ENCODE results near the gene SDK1.

SDK1 gene

DNA sequence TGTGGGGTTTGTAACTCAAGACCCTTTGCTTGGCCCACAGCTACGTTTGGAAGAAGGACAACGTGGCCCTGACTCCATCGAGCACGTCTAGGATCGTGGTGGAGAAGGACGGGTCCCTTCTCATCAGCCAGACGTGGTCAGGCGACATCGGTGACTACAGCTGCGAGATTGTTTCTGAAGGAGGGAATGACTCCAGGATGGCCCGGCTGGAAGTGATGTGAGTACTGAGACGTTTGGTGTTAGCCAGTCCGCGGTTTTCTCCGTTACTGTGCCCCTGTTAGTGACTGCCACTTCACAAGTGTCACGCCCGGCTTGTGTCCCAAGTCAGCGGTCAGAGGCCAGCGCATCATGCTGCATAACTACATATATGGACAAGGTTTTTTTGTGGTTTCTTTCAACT, 673.3 kb downstream of the SDK1 start:
- Histone ChIP-seq H4K8ac (ENCODE audit: low read depth, low read length) (no peak overlapping the region), H2AFZ (ENCODE audit: low read length) (no peak overlapping the region), H3K9ac (ENCODE audit: low read depth, low read length, poor library complexity) (no peak overlapping the region), H2BK15ac (ENCODE audit: low read length) (no peak overlapping the region), H2BK12ac (ENCODE audit: low read length) (no peak overlapping the region), H3K36me3 (replicated peaks in 1 of 2; ENCODE audit: control insufficient read depth in 2 of 2, insufficient read depth in 2 of 2, low read length in 2 of 2) (peaks cover 0 to 17% of the 10 kb centered on the region in 2 donors), H3K23ac (ENCODE audit: low read depth, low read length, poor library complexity) (no peak overlapping the region), H3K14ac (ENCODE audit: low read length) (no peak overlapping the region), H2AK5ac (ENCODE audit: low read depth, low read length) (no peak overlapping the region), H2BK120ac (ENCODE audit: low read depth, low read length) (no peak overlapping the region), H2BK5ac (ENCODE audit: low read length) (no peak overlapping the region), H3K79me1 (ENCODE audit: low read depth, low read length) (no peaks in the 10 kb centered on the region), H3K4me3 (ENCODE audit: low read length in 2 of 2) (no peak overlapping the region), H3K18ac (ENCODE audit: low read length) (no peak overlapping the region), H4K91ac (ENCODE audit: low read depth, low read length, poor library complexity) (no peak overlapping the region), H3K9me3 (replicated peaks in 1 of 2; ENCODE audit: control insufficient read depth in 2 of 2, insufficient read depth in 1 of 2, low read depth in 1 of 2, low read length in 2 of 2) (peaks cover 4 to 6% of the 10 kb centered on the region in 2 donors), H3K27ac (replicated peaks; ENCODE audit: low read length) (no peak overlapping the region), H3K4me1 (ENCODE audit: control insufficient read depth in 2 of 2, insufficient read depth in 1 of 2, low read depth in 1 of 2, low read length in 2 of 2) (no peaks in the 10 kb centered on the region), H3K4me2 (ENCODE audit: insufficient read depth, low read length, poor library complexity, severe bottlenecking) (no peak overlapping the region), H3K27me3 (ENCODE audit: control insufficient read depth in 3 of 3, insufficient read depth in 3 of 3, low read depth in 1 of 3, low read length in 3 of 3) (no peaks in the 10 kb centered on the region), H3K4ac (ENCODE audit: low read length) (no peak overlapping the region)
- WGBS, 2 donors (ENCODE audit: extremely low coverage in 2 of 2, insufficient read length in 2 of 2, insufficient replicate concordance in 1 of 2) = no CpG with 5 or more reads among the region's 19 CpGs
- DNase-seq (ENCODE audit: low spot score) = no peak

DNA sequence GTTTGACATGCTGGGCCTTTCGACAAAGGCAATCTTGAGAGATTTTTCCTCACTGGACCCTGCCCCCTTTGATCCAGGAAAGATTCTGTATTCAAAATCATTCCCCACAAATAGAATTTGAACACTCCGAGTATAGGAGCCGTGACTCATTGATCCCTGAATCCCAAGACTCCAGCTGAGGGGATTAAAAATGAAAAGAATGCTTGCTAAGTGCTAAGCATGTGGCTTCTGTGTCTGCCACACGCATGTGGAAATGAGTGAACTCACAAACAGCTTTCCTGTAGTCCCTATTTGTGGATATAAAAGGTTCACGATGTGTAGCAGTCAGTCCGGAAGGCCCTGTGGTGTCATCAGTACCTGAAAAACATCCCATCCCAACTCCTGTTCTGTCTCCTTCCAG, 674.3 kb downstream of the SDK1 start:
- Histone ChIP-seq H3K9me3 (replicated peaks in 1 of 2; ENCODE audit: control insufficient read depth in 2 of 2, insufficient read depth in 1 of 2, low read depth in 1 of 2, low read length in 2 of 2) (peaks cover 4 to 6% of the 10 kb centered on the region in 2 donors), H3K23ac (ENCODE audit: low read depth, low read length, poor library complexity) (no peak overlapping the region), H2BK5ac (ENCODE audit: low read length) (no peak overlapping the region), H2BK120ac (ENCODE audit: low read depth, low read length) (no peak overlapping the region), H3K9ac (ENCODE audit: low read depth, low read length, poor library complexity) (no peak overlapping the region), H3K27me3 (ENCODE audit: control insufficient read depth in 3 of 3, insufficient read depth in 3 of 3, low read depth in 1 of 3, low read length in 3 of 3) (no peaks in the 10 kb centered on the region), H3K27ac (replicated peaks; ENCODE audit: low read length) (no peak overlapping the region), H3K4me1 (ENCODE audit: control insufficient read depth in 2 of 2, insufficient read depth in 1 of 2, low read depth in 1 of 2, low read length in 2 of 2) (peaks cover 0 to 1% of the 10 kb centered on the region in 2 donors), H3K4me3 (ENCODE audit: low read length in 2 of 2) (no peak overlapping the region), H2BK15ac (ENCODE audit: low read length) (no peak overlapping the region), H3K79me1 (ENCODE audit: low read depth, low read length) (no peaks in the 10 kb centered on the region), H3K4ac (ENCODE audit: low read length) (no peak overlapping the region), H3K4me2 (ENCODE audit: insufficient read depth, low read length, poor library complexity, severe bottlenecking) (no peak overlapping the region), H3K18ac (ENCODE audit: low read length) (no peak overlapping the region), H4K8ac (ENCODE audit: low read depth, low read length) (no peak overlapping the region), H3K36me3 (replicated peaks in 1 of 2; ENCODE audit: control insufficient read depth in 2 of 2, insufficient read depth in 2 of 2, low read length in 2 of 2) (peaks cover 0 to 17% of the 10 kb centered on the region in 2 donors), H2BK12ac (ENCODE audit: low read length) (no peak overlapping the region), H2AFZ (ENCODE audit: low read length) (no peak overlapping the region), H3K14ac (ENCODE audit: low read length) (no peak overlapping the region), H2AK5ac (ENCODE audit: low read depth, low read length) (no peak overlapping the region), H4K91ac (ENCODE audit: low read depth, low read length, poor library complexity) (no peak overlapping the region)
- DNase-seq (ENCODE audit: low spot score) = no peak
- no CpG with 5 or more reads among the region's 6 CpGs for WGBS, 2 donors (ENCODE audit: extremely low coverage in 2 of 2, insufficient read length in 2 of 2, insufficient replicate concordance in 1 of 2)

DNA sequence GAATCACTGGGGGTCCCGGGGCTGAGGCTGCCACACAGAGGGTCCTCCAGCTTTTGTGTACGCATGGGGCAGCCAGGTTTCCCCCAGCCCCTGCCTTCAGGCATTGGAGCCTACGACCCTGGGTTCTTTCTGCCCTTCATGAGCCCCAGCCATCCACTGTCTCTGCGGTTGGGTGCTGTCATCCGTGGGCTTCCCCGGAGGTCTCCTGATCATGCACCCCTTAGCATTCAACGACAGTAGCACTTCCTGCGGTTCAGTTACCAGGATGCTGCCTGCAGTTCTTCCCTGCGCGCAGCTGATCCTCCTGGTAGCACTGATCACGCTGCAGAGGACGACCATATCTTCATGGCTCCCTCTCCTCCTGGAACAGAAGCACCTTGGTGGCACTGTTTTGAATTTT, 676.3 kb downstream of the SDK1 start:
- Histone ChIP-seq H4K8ac (ENCODE audit: low read depth, low read length) (no peak overlapping the region), H2BK120ac (ENCODE audit: low read depth, low read length) (no peak overlapping the region), H3K4me1 (ENCODE audit: control insufficient read depth in 2 of 2, insufficient read depth in 1 of 2, low read depth in 1 of 2, low read length in 2 of 2) (peaks cover 0 to 1% of the 10 kb centered on the region in 2 donors), H2BK12ac (ENCODE audit: low read length) (no peak overlapping the region), H2BK5ac (ENCODE audit: low read length) (no peak overlapping the region), H3K4ac (ENCODE audit: low read length) (no peak overlapping the region), H2BK15ac (ENCODE audit: low read length) (no peak overlapping the region), H2AFZ (ENCODE audit: low read length) (no peak overlapping the region), H3K27me3 (ENCODE audit: control insufficient read depth in 3 of 3, insufficient read depth in 3 of 3, low read depth in 1 of 3, low read length in 3 of 3) (no peaks in the 10 kb centered on the region), H3K18ac (ENCODE audit: low read length) (no peak overlapping the region), H4K91ac (ENCODE audit: low read depth, low read length, poor library complexity) (no peak overlapping the region), H2AK5ac (ENCODE audit: low read depth, low read length) (no peak overlapping the region), H3K9me3 (replicated peaks in 1 of 2; ENCODE audit: control insufficient read depth in 2 of 2, insufficient read depth in 1 of 2, low read depth in 1 of 2, low read length in 2 of 2) (peaks cover 4 to 12% of the 10 kb centered on the region in 2 donors), H3K36me3 (replicated peaks in 1 of 2; ENCODE audit: control insufficient read depth in 2 of 2, insufficient read depth in 2 of 2, low read length in 2 of 2) (peaks cover 0 to 11% of the 10 kb centered on the region in 2 donors), H3K4me3 (ENCODE audit: low read length in 2 of 2) (no peak overlapping the region), H3K23ac (ENCODE audit: low read depth, low read length, poor library complexity) (no peak overlapping the region), H3K27ac (replicated peaks; ENCODE audit: low read length) (no peak overlapping the region), H3K9ac (ENCODE audit: low read depth, low read length, poor library complexity) (no peak overlapping the region), H3K79me1 (ENCODE audit: low read depth, low read length) (no peaks in the 10 kb centered on the region), H3K14ac (ENCODE audit: low read length) (no peak overlapping the region), H3K4me2 (ENCODE audit: insufficient read depth, low read length, poor library complexity, severe bottlenecking) (no peak overlapping the region)
- no peak for DNase-seq (ENCODE audit: low spot score)
- no CpG with 5 or more reads among the region's 12 CpGs for WGBS, 2 donors (ENCODE audit: extremely low coverage in 2 of 2, insufficient read length in 2 of 2, insufficient replicate concordance in 1 of 2)

DNA sequence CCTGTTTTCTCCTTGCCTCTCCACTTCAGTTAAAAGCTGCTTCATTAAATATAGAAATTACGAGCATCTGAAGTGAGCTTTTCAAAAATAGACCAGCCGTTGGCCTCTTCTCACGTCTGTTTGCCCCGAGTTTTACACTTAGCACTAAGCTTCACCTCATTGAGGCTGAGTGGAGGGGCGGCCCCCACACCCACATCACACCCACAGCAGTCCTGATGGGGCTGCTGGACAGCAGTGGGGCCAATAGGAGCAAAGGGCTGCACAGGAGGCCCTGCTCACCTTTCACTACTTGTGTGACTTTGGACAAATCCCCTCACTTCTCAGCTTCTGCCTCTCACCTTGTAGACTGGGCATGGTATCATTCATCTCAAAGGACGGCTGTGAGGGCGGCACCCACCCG, 677.8 kb downstream of the SDK1 start:
- Histone ChIP-seq H3K4me1 (ENCODE audit: control insufficient read depth in 2 of 2, insufficient read depth in 1 of 2, low read depth in 1 of 2, low read length in 2 of 2) (peaks cover 0 to 1% of the 10 kb centered on the region in 2 donors), H2BK5ac (ENCODE audit: low read length) (no peak overlapping the region), H3K23ac (ENCODE audit: low read depth, low read length, poor library complexity) (no peak overlapping the region), H4K91ac (ENCODE audit: low read depth, low read length, poor library complexity) (no peak overlapping the region), H3K4me3 (ENCODE audit: low read length in 2 of 2) (no peak overlapping the region), H3K9me3 (replicated peaks in 1 of 2; ENCODE audit: control insufficient read depth in 2 of 2, insufficient read depth in 1 of 2, low read depth in 1 of 2, low read length in 2 of 2) (peaks cover 4 to 12% of the 10 kb centered on the region in 2 donors), H4K8ac (ENCODE audit: low read depth, low read length) (no peak overlapping the region), H3K36me3 (replicated peaks in 1 of 2; ENCODE audit: control insufficient read depth in 2 of 2, insufficient read depth in 2 of 2, low read length in 2 of 2) (peaks cover 0 to 11% of the 10 kb centered on the region in 2 donors), H2AK5ac (ENCODE audit: low read depth, low read length) (no peak overlapping the region), H3K18ac (ENCODE audit: low read length) (peak overlapping the region; percentile 77), H3K27ac (replicated peaks; ENCODE audit: low read length) (no peak overlapping the region), H3K4ac (ENCODE audit: low read length) (no peak overlapping the region), H2BK15ac (ENCODE audit: low read length) (no peak overlapping the region), H3K14ac (ENCODE audit: low read length) (no peak overlapping the region), H3K79me1 (ENCODE audit: low read depth, low read length) (no peaks in the 10 kb centered on the region), H2AFZ (ENCODE audit: low read length) (no peak overlapping the region), H3K9ac (ENCODE audit: low read depth, low read length, poor library complexity) (peak overlapping the region; percentile 10), H3K4me2 (ENCODE audit: insufficient read depth, low read length, poor library complexity, severe bottlenecking) (no peak overlapping the region), H2BK12ac (ENCODE audit: low read length) (no peak overlapping the region), H3K27me3 (ENCODE audit: control insufficient read depth in 3 of 3, insufficient read depth in 3 of 3, low read depth in 1 of 3, low read length in 3 of 3) (no peaks in the 10 kb centered on the region), H2BK120ac (ENCODE audit: low read depth, low read length) (no peak overlapping the region)
- whole genome bisulfite sequencing, 2 donors (ENCODE audit: extremely low coverage in 2 of 2, insufficient read length in 2 of 2, insufficient replicate concordance in 1 of 2) = no CpG with 5 or more reads among the region's 8 CpGs
- DNase-seq (ENCODE audit: low spot score) = no peak
